Measurements from ENCODE around the gene ADGRV1.

Gene ADGRV1

DNA sequence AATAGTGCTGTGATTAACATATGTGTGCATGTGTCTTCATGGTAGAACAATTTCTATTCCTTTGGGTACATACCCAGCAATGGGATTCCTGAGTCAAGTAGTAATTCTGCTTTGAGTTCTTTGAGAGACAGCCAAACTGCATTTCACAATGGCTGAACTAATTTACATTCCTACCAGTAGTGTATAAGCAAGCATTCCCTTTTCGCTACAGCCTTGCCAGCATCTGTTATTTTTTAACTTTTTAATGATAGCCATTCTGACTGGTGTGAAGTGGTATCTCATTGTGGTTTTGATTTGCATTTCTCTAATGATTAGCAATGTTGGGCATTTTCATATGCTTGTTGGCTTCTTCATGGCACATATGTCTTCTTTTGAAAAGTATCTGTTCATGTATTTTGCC lies 516.0 kb downstream of the ADGRV1 start:
- no peaks in the 10 kb centered on the region for H4K20me1 ChIP-seq (ENCODE audit: insufficient read depth, low read length)
- DNase-seq: no peak

DNA sequence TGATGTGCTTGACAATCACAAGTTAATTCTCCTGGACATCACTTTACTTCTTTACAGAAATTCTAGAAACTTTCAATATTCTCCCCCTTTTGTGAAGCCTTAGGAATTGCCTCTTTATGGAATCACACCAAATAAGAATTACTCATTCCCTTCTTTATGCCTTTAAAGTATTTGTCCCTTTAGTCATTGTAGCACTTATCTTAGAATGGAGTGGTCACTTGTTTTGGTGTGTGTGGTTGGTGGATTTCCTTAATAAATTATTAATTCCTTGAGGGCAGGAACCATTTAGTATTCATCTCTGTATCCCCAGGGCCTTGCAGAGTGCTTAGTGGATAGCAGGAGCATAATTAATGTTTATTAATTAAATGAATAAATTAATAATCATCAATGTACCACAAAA lies 517.5 kb downstream of the ADGRV1 start:
- peaks cover 10% of the 10 kb centered on the region for H3K27me3 ChIP-seq (ENCODE audit: insufficient read depth, low read length, poor library complexity)
- no peaks in the 10 kb centered on the region for H3K36me3 ChIP-seq (ENCODE audit: insufficient read depth, low read length)
- H3K4me2 ChIP-seq (ENCODE audit: insufficient read depth, low read length): no peak overlapping the region
- no peaks in the 10 kb centered on the region for H3K9me3 ChIP-seq (ENCODE audit: insufficient read depth, low read length, severe bottlenecking)
- no peak overlapping the region for H3K4me3 ChIP-seq (ENCODE audit: low read depth in 1 of 2, low read length in 2 of 2)
- DNase-seq (no peak), ATAC-seq (ENCODE audit: insufficient read depth, low read depth) (no peak)
- no peak overlapping the region for H3K9ac ChIP-seq (ENCODE audit: low read depth, low read length)
- H3K27ac ChIP-seq (ENCODE audit: low read length): no peak overlapping the region
- H2AFZ ChIP-seq (ENCODE audit: low read depth, low read length): no peak overlapping the region
- H3K4me1 ChIP-seq (ENCODE audit: insufficient read depth, low read length): no peaks in the 10 kb centered on the region
- no peaks in the 10 kb centered on the region for H4K20me1 ChIP-seq (ENCODE audit: insufficient read depth, low read length)
- TF ChIP-seq EZH2 (IDR thresholded peaks at IDR 0.05; ENCODE audit: borderline replicate concordance, low read depth, low read length, severe bottlenecking): no peak
- TF ChIP-seq, protein P1, sequence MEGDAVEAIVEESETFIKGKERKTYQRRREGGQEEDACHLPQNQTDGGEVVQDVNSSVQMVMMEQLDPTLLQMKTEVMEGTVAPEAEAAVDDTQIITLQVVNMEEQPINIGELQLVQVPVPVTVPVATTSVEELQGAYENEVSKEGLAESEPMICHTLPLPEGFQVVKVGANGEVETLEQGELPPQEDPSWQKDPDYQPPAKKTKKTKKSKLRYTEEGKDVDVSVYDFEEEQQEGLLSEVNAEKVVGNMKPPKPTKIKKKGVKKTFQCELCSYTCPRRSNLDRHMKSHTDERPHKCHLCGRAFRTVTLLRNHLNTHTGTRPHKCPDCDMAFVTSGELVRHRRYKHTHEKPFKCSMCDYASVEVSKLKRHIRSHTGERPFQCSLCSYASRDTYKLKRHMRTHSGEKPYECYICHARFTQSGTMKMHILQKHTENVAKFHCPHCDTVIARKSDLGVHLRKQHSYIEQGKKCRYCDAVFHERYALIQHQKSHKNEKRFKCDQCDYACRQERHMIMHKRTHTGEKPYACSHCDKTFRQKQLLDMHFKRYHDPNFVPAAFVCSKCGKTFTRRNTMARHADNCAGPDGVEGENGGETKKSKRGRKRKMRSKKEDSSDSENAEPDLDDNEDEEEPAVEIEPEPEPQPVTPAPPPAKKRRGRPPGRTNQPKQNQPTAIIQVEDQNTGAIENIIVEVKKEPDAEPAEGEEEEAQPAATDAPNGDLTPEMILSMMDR (IDR thresholded peaks at IDR 0.05; ENCODE audit: borderline replicate concordance, extremely low read depth, low read length, poor library complexity, severe bottlenecking): no peak
- H3K79me2 ChIP-seq (ENCODE audit: insufficient read depth, low read length): no peaks in the 10 kb centered on the region

More for the DNA sequence above, 516.0 kb downstream of the ADGRV1 start:
- TF ChIP-seq, protein P1 (IDR thresholded peaks at IDR 0.05; ENCODE audit: borderline replicate concordance, extremely low read depth, low read length, poor library complexity, severe bottlenecking): no peak
- TF ChIP-seq EZH2 (IDR thresholded peaks at IDR 0.05; ENCODE audit: borderline replicate concordance, low read depth, low read length, severe bottlenecking): no peak
- Histone ChIP-seq H3K36me3 (ENCODE audit: insufficient read depth, low read length) (no peaks in the 10 kb centered on the region), H3K79me2 (ENCODE audit: insufficient read depth, low read length) (no peaks in the 10 kb centered on the region), H3K4me3 (ENCODE audit: low read depth in 1 of 2, low read length in 2 of 2) (no peak overlapping the region), H3K27me3 (ENCODE audit: insufficient read depth, low read length, poor library complexity) (peaks cover 12% of the 10 kb centered on the region), H3K9ac (ENCODE audit: low read depth, low read length) (no peak overlapping the region), H3K9me3 (ENCODE audit: insufficient read depth, low read length, severe bottlenecking) (no peaks in the 10 kb centered on the region), H3K4me1 (ENCODE audit: insufficient read depth, low read length) (no peaks in the 10 kb centered on the region), H2AFZ (ENCODE audit: low read depth, low read length) (no peak overlapping the region), H3K4me2 (ENCODE audit: insufficient read depth, low read length) (no peak overlapping the region), H3K27ac (ENCODE audit: low read length) (no peak overlapping the region)
- ATAC-seq (ENCODE audit: insufficient read depth, low read depth): no peak

DNA sequence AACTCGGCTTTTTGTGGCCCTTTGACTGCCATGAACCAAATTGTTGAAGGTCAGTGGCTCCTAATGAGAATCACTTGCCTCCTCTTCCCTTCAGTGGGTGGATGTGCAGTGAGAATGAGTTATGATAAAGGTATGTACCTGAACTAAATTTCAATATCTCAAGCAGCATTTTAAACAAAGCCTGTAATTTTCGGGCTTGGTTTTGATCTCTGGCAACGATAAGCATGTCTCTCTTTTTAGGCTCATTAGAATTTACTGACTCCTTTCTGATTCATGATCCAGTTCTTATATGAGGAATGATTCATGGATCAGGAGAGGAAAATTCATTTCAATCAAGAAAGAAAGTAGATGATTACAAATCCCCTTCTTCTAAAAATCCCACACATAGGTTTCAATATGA lies 519.0 kb downstream of the ADGRV1 start:
- H2AFZ ChIP-seq (ENCODE audit: low read depth, low read length): no peak overlapping the region
- H3K4me3 ChIP-seq (ENCODE audit: low read depth in 1 of 2, low read length in 2 of 2): no peak overlapping the region
- ATAC-seq (ENCODE audit: insufficient read depth, low read depth): no peak

More for the DNA sequence above, 519.0 kb downstream of the ADGRV1 start:
- Histone ChIP-seq H3K9me3 (ENCODE audit: insufficient read depth, low read length, severe bottlenecking) (no peaks in the 10 kb centered on the region), H3K27me3 (ENCODE audit: insufficient read depth, low read length, poor library complexity) (peaks cover 9% of the 10 kb centered on the region), H3K79me2 (ENCODE audit: insufficient read depth, low read length) (no peaks in the 10 kb centered on the region), H4K20me1 (ENCODE audit: insufficient read depth, low read length) (no peaks in the 10 kb centered on the region), H3K9ac (ENCODE audit: low read depth, low read length) (no peak overlapping the region), H3K36me3 (ENCODE audit: insufficient read depth, low read length) (no peaks in the 10 kb centered on the region), H3K4me1 (ENCODE audit: insufficient read depth, low read length) (no peaks in the 10 kb centered on the region), H3K4me2 (ENCODE audit: insufficient read depth, low read length) (no peak overlapping the region), H3K27ac (ENCODE audit: low read length) (no peak overlapping the region)
- no peak for DNase-seq
- TF ChIP-seq, protein P1 (IDR thresholded peaks at IDR 0.05; ENCODE audit: borderline replicate concordance, extremely low read depth, low read length, poor library complexity, severe bottlenecking): no peak
- no peak for TF ChIP-seq EZH2 (IDR thresholded peaks at IDR 0.05; ENCODE audit: borderline replicate concordance, low read depth, low read length, severe bottlenecking)

Measured in DND-41 (cell line).